Measurements from ENCODE around the gene BMF. TPM values are rescaled to one million over a fixed set of nuclear protein-coding genes. Genes with fewer than 3 reads are reported as not detected.

The BMF gene
- total RNA-seq, 3 donors from 2014 or later: 12.6 to 32.1 (median 28.7) TPM

DNA sequence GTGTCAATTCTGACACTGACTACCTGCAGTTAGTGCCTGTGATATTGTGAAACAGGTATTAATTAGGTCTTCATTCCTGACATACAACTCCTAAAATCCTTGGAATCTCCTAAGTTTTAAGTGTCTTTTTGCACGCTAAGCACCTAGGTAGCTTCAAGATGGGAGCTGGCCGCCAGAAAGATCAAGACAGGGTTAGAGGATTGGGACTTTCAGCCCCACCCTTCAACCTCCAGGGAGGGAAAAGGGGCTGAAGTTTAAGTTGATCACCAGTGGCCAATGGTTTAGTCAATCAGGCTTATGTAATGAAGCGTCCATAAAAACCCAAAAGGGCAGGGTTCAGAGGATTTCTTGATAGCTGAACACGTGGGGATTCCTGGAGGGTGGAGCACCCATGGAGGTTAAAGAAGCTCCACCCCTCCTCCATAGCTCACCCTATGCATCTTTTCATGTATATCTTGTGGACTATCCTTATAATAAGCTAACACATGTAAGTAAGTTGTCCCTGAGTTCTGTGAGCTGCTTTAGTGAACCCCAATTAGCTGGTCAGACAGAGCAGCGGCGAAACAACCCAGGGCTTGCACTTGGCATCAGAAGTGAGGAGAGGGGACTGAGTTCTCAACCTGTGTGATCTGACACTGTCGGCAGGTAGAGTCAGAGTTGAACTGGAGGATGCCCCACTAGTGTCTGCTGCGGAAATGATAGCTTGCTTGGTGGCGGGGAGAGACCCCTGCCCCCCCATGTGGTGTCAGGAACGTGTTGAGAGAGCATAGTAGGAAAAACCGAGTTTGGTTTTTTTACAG is 56.9 kb downstream of the BMF start:
- no peaks in the 10 kb centered on the region for H3K9me3 ChIP-seq
- H3K36me3 ChIP-seq (ENCODE audit: low read depth): no peaks in the 10 kb centered on the region
- intact Hi-C loops (cut with DNase I, micrococcal nuclease): no loop called here
- ATAC-seq: peak; percentile 68
- DNase-seq: peak; percentile 42 to 81 (median 43)
- H3K4me1 ChIP-seq (ENCODE audit: low read depth): peaks cover 46% of the 10 kb centered on the region
- TF ChIP-seq CTCF (IDR thresholded peaks at IDR 0.05): no peak
- no peak overlapping the region for H3K4me3 ChIP-seq

DNA sequence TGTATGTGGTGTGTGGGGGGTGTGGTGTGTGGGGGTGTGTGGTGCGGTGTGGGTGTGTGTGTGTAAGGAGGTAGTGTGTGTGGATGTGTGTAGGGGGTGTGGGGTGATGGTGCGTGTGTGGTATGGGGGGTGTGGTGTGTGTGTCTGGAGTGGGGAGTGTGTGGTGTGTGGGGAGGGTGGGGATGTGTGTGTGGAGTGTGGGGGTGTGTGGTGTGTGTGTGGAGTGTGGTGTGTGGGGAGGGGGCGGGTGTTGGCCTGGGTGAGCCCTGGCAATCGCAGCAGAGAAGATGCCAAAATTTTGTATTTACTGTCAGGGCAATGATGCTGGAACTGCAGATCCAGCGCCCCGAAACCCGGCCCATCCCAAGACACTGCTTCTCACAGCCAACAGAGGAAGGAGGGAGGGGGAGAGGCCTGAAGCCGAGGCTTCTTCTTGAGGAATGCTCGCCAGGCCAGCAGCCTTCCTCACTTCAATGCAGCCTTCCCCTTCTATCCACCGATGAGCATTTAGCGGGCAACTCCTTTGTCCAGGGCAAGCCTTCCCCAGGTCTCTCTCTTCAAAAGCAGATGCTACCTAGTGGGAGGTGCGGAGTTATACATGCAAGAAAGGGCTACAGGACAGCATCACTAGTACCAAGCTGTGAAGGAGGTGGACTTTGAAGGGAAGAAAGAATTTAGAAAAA is 57.8 kb downstream of the BMF start:
- Histone ChIP-seq H3K9me3 (no peaks in the 10 kb centered on the region), H3K36me3 (ENCODE audit: low read depth) (no peaks in the 10 kb centered on the region), H3K4me1 (ENCODE audit: low read depth) (peaks cover 54% of the 10 kb centered on the region), H3K4me3 (no peak overlapping the region)
- DNase-seq (peak in 2 of 3 donors; percentile 22 to 40), ATAC-seq (no peak)
- intact Hi-C loops (cut with DNase I, micrococcal nuclease): no loop called here
- no peak for TF ChIP-seq CTCF (IDR thresholded peaks at IDR 0.05)

DNA sequence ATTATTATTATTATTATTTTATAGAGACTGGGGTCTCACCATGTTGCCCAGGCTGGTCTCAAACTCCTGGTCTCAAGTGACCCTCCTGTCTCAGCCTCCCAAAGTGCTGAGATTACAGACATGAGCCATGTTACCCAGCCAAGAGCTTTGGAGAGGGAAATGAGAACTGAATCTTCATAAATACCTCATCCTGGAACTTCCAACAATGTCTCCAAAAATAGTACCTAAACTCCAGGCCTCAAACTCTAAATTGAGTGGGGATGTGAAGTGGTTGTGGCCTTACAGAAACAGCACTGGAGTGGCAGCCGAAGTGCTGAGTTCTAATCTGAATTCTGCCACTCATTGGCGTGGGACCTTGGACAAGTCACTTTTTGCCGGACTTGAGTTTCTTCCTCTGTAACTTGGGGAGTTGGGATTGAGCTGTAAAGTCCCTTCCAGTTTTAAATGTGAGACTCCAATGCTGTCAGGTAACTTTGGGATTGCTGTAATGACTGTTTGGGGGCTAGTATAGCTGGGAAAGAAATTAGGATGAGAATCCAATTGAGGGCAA is 59.7 kb downstream of the BMF start:
- no peak for ATAC-seq
- Histone ChIP-seq H3K4me1 (ENCODE audit: low read depth) (peaks cover 50% of the 10 kb centered on the region), H3K9me3 (no peaks in the 10 kb centered on the region), H3K4me3 (no peak overlapping the region), H3K36me3 (ENCODE audit: low read depth) (no peaks in the 10 kb centered on the region)
- TF ChIP-seq CTCF (IDR thresholded peaks at IDR 0.05): no peak
- no peak for DNase-seq
- intact Hi-C loops (cut with DNase I, micrococcal nuclease): loop anchor here in 1 of 2 donors (5.0 to 10.0 kb wide), 2 partner anchors 56 to 168 kb away; partner anchors contain the start of gene BMF

GRCh38 chr15:40048211-40048792 is 60.4 kb downstream of the BMF start:
- no peak overlapping the region for H3K4me3 ChIP-seq
- TF ChIP-seq CTCF (IDR thresholded peaks at IDR 0.05): no peak
- intact Hi-C loops (cut with DNase I, micrococcal nuclease): loop anchor here in 1 of 2 donors (5.0 to 10.0 kb wide), 2 partner anchors 56 to 169 kb away; partner anchors contain the start of gene BMF
- H3K36me3 ChIP-seq (ENCODE audit: low read depth): no peaks in the 10 kb centered on the region
- ATAC-seq (no peak), DNase-seq (peak in 2 of 3 donors; percentile 45 to 81)
- H3K4me1 ChIP-seq (ENCODE audit: low read depth): peaks cover 43% of the 10 kb centered on the region
- H3K9me3 ChIP-seq: no peaks in the 10 kb centered on the region

GRCh38 chr15:40047415-40048210 is 61.1 kb downstream of the BMF start:
- H3K9me3 ChIP-seq: no peaks in the 10 kb centered on the region
- DNase-seq: peak; percentile 67 to 80 (median 75)
- intact Hi-C loops (cut with DNase I, micrococcal nuclease): loop anchor here in 1 of 2 donors (5.0 to 10.0 kb wide), 2 partner anchors 57 to 170 kb away; partner anchors contain the start of gene BMF
- no peaks in the 10 kb centered on the region for H3K36me3 ChIP-seq (ENCODE audit: low read depth)
- no peak overlapping the region for H3K4me3 ChIP-seq
- peak; percentile 42 for ATAC-seq
- no peak for TF ChIP-seq CTCF (IDR thresholded peaks at IDR 0.05)
- H3K4me1 ChIP-seq (ENCODE audit: low read depth): peaks cover 40% of the 10 kb centered on the region

Data from mucosa of descending colon (tissue), 3 donors.